GM18517 (cell line): ENCODE measurements around the gene RHOT1.
"Not testable (repeated sequence)": the region's sequence is repeated elsewhere in the genome, so short reads cannot be mapped to it uniquely, and the experiment has no call there.

Experiments
- ATAC-seq: cut with Tn5 transposase; IDR thresholded peaks from one replicate; pipeline ENCODE4 v1.9.1; 2021; ENCODE audit warnings: mild to moderate bottlenecking, moderate library complexity; ENCODE audit not compliant: unreplicated experiment

The RHOT1 gene

DNA sequence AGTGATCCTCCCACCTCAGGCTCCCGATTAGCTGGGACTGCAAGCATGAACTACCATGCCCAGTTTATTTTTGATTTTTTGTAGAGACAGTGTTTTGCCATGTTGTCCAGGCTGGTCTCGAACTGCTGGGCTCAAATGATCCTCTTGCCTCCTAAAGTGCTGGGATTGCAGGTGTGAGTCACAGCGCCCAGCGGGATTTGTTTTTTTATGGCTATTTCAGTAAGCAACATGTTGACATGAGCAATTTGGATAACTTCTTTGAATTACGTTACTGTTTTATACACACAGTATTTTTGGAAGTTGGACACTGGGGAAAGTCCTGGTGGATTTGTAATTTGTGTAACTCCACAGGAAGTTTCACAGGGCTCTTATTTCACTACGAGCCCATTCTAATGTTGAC is 18.5 kb upstream of the RHOT1 start:
- ATAC-seq, result no peak

DNA sequence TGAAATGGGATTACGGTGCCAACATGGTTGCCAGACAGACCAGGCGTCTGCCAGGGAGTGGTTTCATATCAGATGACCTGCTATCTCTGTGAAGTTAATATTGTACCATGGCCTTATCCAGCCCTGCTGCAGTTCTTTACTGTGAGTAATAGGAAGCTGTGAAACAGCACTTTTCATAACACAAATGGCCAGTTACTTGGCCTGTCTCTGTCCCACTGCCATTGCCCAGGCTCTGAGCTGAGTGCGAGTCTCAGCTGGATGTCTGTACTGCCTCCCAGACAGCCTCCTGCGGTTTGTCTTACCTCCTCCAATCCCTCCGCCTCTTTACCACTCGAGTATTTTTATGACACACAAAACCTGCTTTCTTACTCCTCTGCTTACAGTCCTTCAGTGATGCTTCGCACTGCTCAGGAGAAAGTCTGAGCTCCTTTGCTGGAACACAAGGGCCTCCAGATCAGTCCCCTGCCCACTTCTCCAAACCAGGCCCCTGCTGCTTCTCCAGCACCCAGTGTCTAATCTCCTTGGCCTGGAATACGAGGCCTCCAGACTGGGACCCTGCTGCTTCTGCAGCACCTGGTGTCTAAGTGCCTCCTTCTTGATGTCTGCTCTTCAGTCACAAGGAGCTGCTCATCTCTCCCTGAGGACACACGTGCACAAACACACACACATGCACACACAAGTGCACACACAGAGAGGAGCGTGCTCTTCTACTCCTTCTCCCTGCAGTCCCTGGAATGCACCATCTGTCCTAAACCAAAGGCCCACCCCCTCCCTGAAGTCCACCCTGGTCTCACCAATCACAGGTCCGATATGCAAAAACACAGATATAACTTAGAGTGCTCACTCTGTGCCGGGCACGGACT is 17.1 kb upstream of the RHOT1 start:
- no peak for ATAC-seq

DNA sequence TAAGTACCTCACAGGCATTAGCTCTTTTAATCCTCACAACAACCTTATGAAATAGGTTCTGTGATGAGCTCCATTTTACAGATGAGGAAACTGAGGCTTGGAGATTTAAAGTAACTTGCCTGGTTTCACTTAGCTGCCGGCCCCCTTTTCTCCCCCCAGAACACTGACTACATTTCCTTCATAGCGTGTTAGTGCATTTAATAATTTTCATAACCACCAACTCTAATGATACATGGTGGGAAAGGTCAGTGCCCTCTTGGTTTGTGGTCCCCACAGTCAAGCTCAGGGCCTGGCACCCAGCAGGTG is 16.5 kb upstream of the RHOT1 start:
- no peak for ATAC-seq

DNA sequence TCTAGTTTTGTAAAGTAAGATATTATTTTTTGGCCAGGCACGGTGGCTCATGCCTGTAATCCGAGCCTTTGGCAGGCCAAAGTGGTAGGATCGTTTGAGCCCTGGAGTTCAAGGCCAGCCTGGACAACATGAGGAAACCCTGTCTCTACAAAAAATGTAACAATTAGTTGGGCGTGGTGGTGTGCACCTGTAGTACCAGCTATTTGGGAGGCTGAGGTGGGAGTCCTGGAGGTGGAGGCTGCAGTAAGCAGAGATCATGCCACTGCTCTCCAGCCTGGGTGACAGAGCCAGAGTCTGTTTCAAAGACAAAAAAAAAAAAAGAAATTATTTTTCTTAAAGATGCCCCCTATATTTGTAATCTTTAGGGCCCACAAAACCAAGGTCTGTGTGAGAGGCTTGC is 16.0 kb upstream of the RHOT1 start:
- no peak for ATAC-seq

DNA sequence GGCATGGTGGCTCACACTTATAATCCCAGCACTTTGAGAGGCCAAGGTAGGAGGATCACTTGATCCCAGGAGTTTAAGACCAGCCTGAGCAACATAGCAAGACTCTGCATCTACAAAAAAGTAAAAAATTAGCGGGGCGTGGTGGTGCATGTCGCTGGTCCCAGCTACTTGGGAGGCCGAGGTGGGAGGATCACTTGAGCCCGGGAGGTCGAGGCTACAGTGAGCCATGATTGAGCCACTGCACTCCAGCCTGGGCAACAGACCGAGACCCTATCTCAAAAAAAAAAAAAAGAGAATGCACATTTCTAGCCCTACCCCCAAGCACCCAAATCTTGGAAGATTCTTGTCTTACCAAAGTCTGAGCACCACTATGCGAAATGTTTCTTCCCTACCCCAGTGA is 15.6 kb upstream of the RHOT1 start:
- no peak for ATAC-seq

DNA sequence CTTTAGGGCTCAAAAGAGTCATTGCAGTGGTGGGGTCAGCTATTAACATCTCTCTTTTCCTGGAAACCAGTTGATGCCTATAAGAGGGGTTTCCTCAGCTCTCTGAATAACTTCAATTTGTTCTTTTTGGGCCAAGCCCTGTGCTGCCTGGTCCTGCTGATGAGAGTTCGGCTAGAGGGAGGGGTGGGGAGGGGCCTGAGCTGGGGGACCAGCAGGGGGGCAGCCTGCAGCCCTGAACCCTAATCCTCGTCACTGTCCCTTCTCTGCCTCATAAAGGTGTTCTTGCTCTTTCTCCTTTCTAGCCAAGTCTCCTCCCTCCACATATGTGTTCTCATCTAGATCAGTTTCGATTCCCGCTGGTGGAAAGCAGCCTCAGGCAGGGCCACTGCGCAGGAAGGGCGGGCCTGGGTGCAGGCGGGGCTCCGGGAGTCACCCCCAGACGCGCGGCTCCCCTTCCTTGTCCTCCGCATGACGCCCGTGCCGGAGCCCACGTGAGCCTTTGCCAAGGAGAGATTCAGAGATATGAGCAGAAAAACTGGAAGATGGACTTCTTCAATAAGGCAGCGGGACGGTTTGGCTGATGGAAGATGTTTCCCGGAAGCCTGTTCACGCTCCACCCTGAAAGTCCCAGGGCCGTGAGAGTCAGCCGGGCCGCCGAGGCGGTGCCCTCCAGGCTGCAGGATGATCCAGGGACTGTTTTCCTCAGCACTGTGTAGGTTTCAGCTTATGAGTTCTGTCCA is 15.0 kb upstream of the RHOT1 start:
- peak; percentile 77 for ATAC-seq

DNA sequence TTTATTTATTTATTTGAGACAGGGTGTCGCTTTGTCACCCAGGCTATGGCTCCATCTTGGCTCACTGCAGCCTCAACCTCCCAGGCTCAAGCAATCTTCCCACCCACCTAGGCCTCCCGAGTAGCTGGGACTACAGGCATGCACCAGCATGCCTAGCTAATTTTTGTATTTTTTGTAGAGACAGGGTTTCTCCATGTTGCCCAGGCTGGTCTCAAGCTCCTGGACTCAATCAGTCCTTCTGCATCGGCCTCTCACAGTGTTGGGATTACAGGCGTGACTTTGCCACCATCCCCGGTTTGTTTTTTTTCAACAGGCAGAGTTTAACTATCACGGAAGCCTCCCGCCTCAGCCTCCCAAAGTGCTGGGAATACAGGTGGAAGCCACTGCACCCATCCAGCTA is 13.8 kb upstream of the RHOT1 start:
- not testable (repeated sequence) for ATAC-seq

DNA sequence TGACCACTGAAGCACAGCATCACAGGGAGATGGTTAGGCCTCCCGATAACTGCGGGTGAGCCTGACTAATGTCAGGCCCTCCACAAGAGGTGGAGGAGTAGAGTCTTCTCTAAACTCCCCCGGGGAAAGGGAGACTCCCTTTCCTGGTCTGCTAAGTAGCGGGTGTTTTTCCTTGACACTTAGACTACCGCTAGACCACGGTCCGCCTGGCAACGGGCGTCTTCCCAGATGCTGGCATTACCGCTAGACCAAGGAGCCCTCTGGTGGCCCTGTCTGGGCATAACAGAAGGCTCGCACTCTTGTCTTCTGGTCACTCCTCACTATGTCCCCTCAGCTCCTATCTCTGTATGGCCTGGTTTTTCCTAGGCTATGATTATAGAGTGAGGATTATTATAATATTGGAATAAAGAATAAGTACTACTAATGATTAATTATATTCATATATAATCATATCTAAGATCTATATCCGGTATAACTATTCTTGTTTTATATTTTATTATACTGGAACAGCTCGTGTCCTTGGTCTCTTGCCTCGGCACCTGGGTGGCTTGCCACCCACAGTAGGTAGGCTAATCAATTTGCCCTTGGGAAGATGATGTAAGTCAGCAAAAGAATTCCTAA is 6.7 kb upstream of the RHOT1 start:
- ATAC-seq, result not testable (repeated sequence)

DNA sequence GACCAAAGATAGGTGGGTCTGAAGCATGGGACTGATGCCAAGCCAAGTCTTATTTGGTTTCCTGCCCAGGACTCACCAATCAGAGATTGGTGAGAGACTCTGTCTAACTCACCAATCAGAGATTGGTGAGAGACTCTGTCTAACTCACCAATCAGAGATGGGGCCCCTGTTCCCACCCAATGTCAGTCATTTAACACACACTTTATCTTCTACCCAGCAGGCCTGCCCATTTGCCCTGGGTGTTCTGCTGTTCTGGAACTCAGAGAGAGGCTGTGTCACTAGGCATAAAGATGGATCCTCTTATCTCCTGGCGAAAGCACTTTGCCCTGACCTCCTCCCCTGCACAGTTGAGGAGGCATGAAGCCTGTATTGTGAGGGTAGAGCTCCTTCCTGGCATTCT is 5.4 kb upstream of the RHOT1 start:
- ATAC-seq, result no peak

DNA sequence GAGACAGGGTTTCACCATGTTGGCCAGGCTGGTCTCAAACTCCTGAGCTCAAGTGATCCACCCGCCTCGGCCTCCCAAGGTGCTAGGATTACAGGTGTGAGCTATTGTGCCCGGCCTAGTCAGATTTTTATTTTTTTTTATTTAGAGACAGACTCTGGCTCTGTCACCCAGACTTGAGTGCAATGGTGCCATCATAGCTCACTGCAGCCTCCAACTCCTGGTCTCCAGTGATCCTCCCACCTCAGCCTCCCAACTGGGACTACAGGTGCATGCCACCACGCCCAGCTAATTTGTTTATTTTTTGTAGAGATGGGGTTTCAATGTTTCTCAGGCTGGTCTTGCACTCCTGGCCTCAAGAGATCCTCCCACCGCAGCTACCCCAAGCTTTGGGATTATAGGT is 2.8 kb upstream of the RHOT1 start:
- not testable (repeated sequence) for ATAC-seq

DNA sequence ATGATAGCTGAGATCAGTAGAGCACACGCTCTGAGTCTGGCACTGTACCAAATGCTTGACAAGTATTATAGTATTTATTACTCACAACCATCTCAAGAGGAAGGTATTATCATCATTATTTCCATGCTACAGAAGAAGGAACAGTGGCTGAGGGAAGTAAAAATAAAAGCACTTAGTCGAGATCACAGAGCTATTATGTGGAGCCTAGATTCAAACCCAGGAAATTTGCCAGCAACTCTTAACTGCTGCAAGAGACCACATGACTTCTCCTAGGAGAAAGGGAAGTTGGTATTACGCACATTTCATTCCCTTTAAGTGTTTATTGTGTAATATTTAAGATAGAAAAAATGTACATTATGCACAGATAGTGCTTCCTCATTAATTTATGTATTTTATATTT is 1.0 kb upstream of the RHOT1 start:
- ATAC-seq, result no peak

DNA sequence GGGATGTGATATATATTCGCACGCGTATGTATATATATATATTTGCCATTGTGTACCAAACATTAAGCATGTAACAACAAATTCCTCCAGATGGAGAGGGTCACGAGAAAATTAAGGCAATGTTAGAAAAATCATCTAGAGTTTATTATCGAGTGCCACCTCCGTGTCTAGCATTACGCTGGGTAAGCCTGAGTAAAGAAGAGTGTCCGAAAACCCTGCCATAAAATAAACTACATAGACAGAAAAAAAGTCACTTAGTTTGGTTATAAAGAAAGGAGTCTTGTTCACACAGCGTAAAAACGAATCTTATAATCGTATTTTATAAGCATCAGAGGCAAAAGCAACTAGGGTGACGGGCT is 644 bp upstream of the RHOT1 start:
- ATAC-seq, result no peak

DNA sequence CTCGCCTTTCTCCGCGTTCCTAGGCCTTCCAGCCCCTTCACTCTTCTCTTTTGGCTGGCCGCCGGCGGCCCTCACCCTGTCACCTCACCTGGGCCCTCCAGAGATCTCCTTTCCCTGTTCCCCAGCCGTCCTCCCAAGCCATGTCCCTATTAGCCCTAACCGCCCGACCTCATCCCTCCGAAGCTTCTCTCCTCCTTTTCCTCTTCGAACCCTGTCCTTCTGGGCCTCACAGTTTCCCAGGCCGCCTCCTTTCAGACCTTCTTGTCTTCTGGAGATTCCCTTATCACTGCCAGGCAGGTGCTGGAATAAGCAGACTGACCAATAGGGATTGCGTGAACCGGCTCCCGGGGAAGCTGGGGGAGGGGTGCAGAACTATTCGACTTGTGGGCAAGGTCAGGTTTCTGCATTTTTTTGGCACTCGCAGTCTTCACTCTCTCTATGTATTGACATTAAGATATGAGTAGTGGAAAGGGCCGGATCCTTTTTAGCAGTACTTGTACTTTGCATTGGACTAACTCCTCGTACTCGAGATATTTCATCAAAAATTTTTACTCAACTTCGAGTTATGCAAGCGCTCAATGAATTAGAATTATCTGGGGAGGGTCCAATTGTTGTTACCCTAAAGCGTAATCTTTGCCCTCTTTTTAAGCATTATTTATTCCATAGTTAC is 690 bp downstream of the RHOT1 start:
- no peak for ATAC-seq

DNA sequence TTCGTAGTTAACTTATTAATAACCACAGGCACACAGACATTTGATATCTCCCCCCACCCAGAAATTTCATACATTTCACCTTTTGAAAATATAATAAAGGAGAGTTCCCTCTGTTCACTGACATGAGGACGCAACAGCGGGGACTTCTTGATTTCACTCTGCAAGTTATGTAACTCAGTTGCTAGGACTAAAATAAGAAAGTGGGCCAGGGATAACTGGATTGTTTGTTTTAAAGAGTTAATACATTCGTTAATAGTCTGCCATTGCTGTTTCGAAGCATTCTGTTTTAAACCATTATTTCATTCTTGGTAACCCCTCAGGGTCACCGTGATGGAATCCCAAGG is 1.2 kb downstream of the RHOT1 start:
- no peak for ATAC-seq

DNA sequence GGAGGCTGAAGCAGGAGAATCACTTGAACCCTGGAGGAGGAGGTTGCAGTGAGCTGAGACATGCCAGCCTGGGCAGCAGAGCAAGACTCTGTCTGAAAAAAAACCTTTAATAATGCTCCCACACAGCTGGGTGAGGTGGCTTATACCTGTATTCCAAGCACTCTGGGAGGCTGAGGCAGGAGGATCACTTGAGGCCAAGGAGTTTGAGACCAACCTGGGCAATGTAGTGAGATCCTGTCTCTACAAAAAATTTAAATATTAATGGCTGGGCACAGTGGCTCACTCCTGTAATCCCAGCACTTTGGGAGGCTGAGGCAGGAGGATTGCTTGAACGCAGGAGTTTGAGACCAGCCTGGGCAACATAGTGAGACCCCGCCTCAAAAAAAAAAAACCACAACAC is 2.1 kb downstream of the RHOT1 start:
- not testable (repeated sequence) for ATAC-seq

DNA sequence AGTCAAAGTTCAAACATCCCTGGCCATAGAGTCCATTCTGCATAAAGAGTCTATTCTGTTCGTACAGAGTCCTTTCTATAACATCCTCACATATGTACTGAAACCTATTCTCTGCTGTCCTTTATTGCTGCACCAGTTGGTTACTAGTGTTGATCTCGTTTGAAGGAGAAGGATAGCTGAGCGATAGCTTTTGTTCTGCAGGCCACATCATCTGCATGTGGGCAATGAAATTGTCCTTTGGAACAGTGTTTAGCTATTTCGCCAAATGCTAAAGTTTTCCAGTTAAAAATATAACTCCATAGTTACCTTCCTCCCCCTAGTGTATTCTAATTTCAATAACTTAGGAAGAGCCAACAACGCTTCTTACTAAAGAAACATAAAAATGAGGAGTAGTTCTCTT is 6.0 kb downstream of the RHOT1 start:
- ATAC-seq, result no peak

DNA sequence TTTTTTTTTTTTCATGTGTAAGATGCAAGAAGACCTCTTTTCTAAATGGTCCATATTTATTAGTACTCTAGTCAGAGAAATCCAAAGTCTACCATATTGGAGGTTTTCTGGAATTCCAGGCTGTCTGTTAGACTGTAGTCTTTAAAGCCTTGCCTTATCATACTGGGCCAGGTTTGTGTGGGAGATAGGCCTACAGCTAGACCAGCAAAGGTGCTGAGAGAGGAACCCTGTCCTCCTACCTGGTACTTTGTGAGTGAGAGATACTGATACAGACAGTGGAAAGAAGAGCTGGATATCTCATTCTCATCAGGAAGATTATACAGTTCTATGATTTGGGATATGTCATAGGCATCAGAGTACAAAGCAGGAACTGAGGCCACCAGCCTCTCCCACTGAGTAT is 8.1 kb downstream of the RHOT1 start:
- ATAC-seq, result no peak

DNA sequence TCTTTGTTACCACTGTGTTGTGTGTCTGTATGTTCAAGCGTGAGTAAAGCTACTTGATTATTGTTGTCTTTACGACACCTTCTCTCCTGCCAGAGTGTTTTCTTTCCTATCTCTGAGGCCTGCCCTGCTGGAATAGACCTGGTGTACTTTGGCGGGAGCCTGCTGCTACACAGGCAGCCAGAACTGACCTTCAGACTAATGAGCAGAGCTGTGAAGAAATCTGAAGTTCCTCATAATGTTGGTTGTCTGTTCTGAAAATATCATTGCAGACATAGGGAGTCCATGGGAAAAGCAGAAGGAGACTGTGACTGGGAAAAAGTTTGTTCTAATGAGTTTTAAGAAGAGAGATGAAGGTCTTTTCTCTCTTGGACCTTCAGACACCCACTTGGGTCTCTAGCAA is 9.8 kb downstream of the RHOT1 start:
- no peak for ATAC-seq

DNA sequence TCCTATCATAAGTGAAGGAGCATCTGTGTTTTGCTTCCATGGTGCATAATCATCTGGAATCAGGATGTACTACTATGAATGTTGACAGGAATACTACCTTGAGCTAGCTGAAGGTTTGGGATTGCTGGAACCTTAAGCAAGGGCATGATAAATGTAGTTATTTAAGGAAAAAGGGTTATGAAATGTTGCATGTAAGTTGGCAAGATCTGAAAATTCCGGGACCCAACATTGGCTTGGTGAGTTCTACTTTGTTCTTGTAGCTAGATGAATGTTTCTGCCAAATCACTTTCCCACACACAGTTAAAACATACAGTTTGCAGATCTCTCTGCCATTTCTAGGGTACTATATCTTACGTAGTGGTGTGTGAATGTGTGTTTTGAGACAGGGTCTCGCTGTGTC is 13.6 kb downstream of the RHOT1 start:
- no peak for ATAC-seq

DNA sequence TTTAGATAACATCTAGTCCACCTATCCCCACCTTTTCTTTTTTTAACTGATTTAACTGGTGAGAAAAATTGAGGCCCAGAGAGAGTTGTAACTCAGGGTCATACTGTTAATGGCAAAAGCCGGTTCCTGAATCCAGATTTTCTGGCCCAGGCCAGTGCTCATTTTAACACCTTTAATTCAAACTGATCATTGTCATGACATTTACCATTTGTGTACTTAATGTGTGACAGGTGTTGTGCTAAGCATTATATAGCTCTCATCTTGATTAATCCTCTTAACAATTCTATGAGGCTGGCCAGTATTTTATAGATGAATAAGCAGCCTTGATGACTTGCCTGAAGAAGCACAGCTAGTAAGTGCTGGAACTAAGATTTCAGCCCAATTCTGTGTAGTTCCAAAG is 14.4 kb downstream of the RHOT1 start:
- no peak for ATAC-seq

DNA sequence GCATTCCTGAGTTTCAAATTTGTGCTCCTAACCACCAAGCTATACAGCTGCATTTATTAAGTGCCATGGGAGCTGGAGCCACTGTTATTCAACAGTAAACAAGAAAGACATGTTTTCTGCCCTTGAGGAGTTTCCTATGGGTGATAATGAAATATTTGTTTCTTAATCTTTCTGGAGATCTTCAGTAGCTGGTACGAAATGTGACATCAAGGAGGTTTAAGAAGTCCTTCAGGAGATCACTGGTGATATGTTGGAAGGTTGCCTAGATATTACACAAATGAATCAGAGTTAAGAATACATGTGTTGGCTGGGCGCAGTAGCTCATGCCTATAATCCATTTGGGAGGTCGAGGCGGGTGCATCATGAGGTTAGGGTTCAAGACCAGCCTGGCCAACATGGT is 14.9 kb downstream of the RHOT1 start:
- ATAC-seq, result no peak
